ENCODE results near the gene STX17. TPM values are rescaled to one million over a fixed set of nuclear protein-coding genes. Genes with fewer than 3 reads are reported as not detected.

The STX17 gene
- total RNA-seq, 1 donor, result 32.2 TPM

DNA sequence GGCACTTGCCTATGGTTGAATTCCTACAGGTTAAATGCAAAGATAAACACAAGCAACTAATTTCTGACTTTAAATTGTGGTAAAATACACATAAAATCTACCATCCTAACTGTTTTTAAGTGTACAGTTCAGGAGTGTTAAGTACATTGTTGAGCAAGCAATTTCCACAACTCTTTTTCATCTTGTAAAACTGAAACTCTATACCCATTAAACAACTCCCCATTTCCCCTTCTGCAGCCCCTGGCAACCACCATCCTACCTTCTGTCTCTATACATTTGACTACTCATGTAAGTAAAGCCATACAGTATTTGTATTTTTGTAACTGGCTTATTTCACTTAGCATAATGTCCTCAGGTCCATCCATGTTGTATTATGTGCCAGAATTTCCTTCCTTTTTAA is 38.5 kb upstream of the STX17 start:
- no peaks in the 10 kb centered on the region for H4K20me1 ChIP-seq (ENCODE audit: insufficient read depth, low read length)
- H3K4me3 ChIP-seq (ENCODE audit: insufficient read depth, low read length), result no peak overlapping the region
- no peaks in the 10 kb centered on the region for H3K9me3 ChIP-seq (ENCODE audit: low read depth, low read length)
- no peaks in the 10 kb centered on the region for H3K4me1 ChIP-seq (ENCODE audit: insufficient read depth, low read length)
- no peak overlapping the region for H3K4me2 ChIP-seq (ENCODE audit: insufficient read depth, low read length)
- H3K27me3 ChIP-seq (ENCODE audit: insufficient read depth, low read length), result no peaks in the 10 kb centered on the region
- H2AFZ ChIP-seq (ENCODE audit: low read length), result no peak overlapping the region
- TF ChIP-seq, protein P1, sequence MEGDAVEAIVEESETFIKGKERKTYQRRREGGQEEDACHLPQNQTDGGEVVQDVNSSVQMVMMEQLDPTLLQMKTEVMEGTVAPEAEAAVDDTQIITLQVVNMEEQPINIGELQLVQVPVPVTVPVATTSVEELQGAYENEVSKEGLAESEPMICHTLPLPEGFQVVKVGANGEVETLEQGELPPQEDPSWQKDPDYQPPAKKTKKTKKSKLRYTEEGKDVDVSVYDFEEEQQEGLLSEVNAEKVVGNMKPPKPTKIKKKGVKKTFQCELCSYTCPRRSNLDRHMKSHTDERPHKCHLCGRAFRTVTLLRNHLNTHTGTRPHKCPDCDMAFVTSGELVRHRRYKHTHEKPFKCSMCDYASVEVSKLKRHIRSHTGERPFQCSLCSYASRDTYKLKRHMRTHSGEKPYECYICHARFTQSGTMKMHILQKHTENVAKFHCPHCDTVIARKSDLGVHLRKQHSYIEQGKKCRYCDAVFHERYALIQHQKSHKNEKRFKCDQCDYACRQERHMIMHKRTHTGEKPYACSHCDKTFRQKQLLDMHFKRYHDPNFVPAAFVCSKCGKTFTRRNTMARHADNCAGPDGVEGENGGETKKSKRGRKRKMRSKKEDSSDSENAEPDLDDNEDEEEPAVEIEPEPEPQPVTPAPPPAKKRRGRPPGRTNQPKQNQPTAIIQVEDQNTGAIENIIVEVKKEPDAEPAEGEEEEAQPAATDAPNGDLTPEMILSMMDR (IDR thresholded peaks at IDR 0.05; ENCODE audit: extremely low read depth, low read depth, low read length), result no peak
- no peaks in the 10 kb centered on the region for H3K79me2 ChIP-seq (ENCODE audit: insufficient read depth, low read length)
- DNase-seq (ENCODE audit: insufficient read length, low spot score, missing footprints), result no peak
- no peak overlapping the region for H3K27ac ChIP-seq (ENCODE audit: low read depth, low read length)
- no peaks in the 10 kb centered on the region for H3K36me3 ChIP-seq (ENCODE audit: insufficient read depth, low read length)

DNA sequence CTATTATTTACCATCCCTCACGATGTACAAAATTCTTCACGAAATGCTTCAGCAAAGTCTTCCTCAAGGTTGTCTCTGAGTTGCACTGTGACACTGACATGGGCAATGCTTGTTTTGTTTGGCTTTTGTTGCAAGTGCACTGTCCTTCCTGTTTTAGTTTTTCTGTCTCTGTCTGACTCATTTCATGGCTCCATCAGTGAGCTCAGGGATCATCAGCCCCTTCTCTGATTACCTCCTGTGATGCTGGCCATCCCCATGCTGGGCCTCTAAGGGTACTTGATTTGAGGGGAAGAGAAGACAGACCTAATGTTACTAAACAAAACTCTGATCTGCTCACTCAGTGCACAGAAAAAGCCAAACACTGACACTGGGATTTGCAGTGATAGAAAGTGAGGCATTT is 37.6 kb upstream of the STX17 start:
- Histone ChIP-seq H3K4me2 (ENCODE audit: insufficient read depth, low read length) (no peak overlapping the region), H2AFZ (ENCODE audit: low read length) (no peak overlapping the region), H3K27me3 (ENCODE audit: insufficient read depth, low read length) (no peaks in the 10 kb centered on the region), H3K36me3 (ENCODE audit: insufficient read depth, low read length) (no peaks in the 10 kb centered on the region), H3K9me3 (ENCODE audit: low read depth, low read length) (no peaks in the 10 kb centered on the region), H3K27ac (ENCODE audit: low read depth, low read length) (no peak overlapping the region), H3K79me2 (ENCODE audit: insufficient read depth, low read length) (no peaks in the 10 kb centered on the region), H3K4me3 (ENCODE audit: insufficient read depth, low read length) (no peak overlapping the region), H3K4me1 (ENCODE audit: insufficient read depth, low read length) (no peaks in the 10 kb centered on the region), H4K20me1 (ENCODE audit: insufficient read depth, low read length) (no peaks in the 10 kb centered on the region)
- DNase-seq (ENCODE audit: insufficient read length, low spot score, missing footprints), result no peak
- TF ChIP-seq, protein P1 (IDR thresholded peaks at IDR 0.05; ENCODE audit: extremely low read depth, low read depth, low read length), result no peak

DNA sequence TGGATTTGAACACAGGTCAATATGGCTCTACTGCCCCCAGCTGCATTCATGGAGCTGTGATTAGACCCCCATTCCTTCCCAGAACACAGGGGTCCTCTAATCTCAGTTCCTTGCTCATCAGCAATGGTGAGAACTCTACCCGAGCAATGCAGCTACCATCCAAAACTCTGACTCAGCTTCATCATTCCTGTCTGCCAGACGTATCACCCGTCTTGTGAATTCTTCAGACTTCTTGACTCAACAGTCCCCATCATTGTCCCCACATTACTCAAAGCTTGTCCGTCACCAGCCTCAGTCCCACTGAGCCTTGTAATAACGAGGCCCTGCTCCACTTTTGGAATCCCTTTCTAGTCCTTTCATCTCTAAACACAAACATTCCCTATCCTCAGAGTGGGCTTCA is 36.3 kb upstream of the STX17 start:
- H3K27me3 ChIP-seq (ENCODE audit: insufficient read depth, low read length), result no peaks in the 10 kb centered on the region
- no peak for DNase-seq (ENCODE audit: insufficient read length, low spot score, missing footprints)
- H3K4me3 ChIP-seq (ENCODE audit: insufficient read depth, low read length), result no peak overlapping the region
- no peaks in the 10 kb centered on the region for H3K9me3 ChIP-seq (ENCODE audit: low read depth, low read length)
- H3K27ac ChIP-seq (ENCODE audit: low read depth, low read length), result no peak overlapping the region
- no peaks in the 10 kb centered on the region for H3K4me1 ChIP-seq (ENCODE audit: insufficient read depth, low read length)
- H3K4me2 ChIP-seq (ENCODE audit: insufficient read depth, low read length), result no peak overlapping the region
- TF ChIP-seq, protein P1 (IDR thresholded peaks at IDR 0.05; ENCODE audit: extremely low read depth, low read depth, low read length), result no peak
- no peaks in the 10 kb centered on the region for H3K36me3 ChIP-seq (ENCODE audit: insufficient read depth, low read length)
- H2AFZ ChIP-seq (ENCODE audit: low read length), result no peak overlapping the region
- no peaks in the 10 kb centered on the region for H4K20me1 ChIP-seq (ENCODE audit: insufficient read depth, low read length)
- H3K79me2 ChIP-seq (ENCODE audit: insufficient read depth, low read length), result no peaks in the 10 kb centered on the region

DNA sequence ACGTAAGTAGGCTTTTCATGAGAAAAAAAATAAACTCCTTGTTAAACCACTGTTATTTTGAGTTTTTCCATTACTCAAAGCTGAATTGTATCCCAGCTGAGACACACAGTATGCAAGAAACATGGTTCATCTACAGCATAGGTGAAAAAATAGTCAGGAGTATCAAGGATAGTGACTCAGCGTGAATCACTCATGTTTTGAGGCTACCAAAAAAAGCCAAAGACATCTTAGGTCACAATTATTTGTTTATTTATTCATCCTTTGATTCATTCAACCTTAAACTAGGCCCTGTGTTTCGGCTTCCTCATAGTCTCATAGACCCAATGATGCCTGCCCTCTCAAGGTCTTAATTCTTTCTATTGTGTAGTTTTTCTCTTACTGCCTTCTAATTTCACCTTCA is 32.9 kb upstream of the STX17 start:
- H3K4me3 ChIP-seq (ENCODE audit: insufficient read depth, low read length), result no peak overlapping the region
- H3K79me2 ChIP-seq (ENCODE audit: insufficient read depth, low read length), result no peaks in the 10 kb centered on the region
- no peak overlapping the region for H2AFZ ChIP-seq (ENCODE audit: low read length)
- no peaks in the 10 kb centered on the region for H3K4me1 ChIP-seq (ENCODE audit: insufficient read depth, low read length)
- no peaks in the 10 kb centered on the region for H3K9me3 ChIP-seq (ENCODE audit: low read depth, low read length)
- H3K36me3 ChIP-seq (ENCODE audit: insufficient read depth, low read length), result no peaks in the 10 kb centered on the region
- H3K27me3 ChIP-seq (ENCODE audit: insufficient read depth, low read length), result peaks cover 4% of the 10 kb centered on the region
- no peak overlapping the region for H3K27ac ChIP-seq (ENCODE audit: low read depth, low read length)
- no peaks in the 10 kb centered on the region for H4K20me1 ChIP-seq (ENCODE audit: insufficient read depth, low read length)
- DNase-seq (ENCODE audit: insufficient read length, low spot score, missing footprints), result no peak
- TF ChIP-seq, protein P1 (IDR thresholded peaks at IDR 0.05; ENCODE audit: extremely low read depth, low read depth, low read length), result no peak
- no peak overlapping the region for H3K4me2 ChIP-seq (ENCODE audit: insufficient read depth, low read length)

Measured in osteoblast (primary cell).